G401 (cell line): ENCODE measurements around the gene MRPL54. TPM values are rescaled to one million over a fixed set of nuclear protein-coding genes. Genes with fewer than 3 reads are reported as not detected.
"Not testable (repeated sequence)": the region's sequence is repeated elsewhere in the genome, so short reads cannot be mapped to it uniquely, and the experiment has no call there.

Source experiments
- DNase-seq: peaks from one replicate; pipeline ENCODE4 v3.0.0-alpha.2; 2015; ENCODE audit warnings: low spot score
- in situ Hi-C: cut with HindIII; loops from 2 replicates; pipeline ENCODE4 v1.10.0; 2016; ENCODE audit warnings: low sequenced_read_pairs, mixed read lengths
- total RNA-seq: library from RNA; depleted of rRNA; stranded (reverse); fragments of >200 nt; shearing (Covaris generic); gene quantifications from 2 replicates; pipeline ENCODE4 v1.2.3, GENCODE V29; 2014; rRNA removed

MRPL54 gene
- total RNA-seq, 1 experiment from 2014 or later: 60.7 TPM

GRCh38 chr19:3803986-3804385, 41.5 kb downstream of the MRPL54 start:
- DNase-seq: no peak

GRCh38 chr19:3804429-3804828, 41.9 kb downstream of the MRPL54 start:
- DNase-seq: no peak
- in situ Hi-C loops: no loop called here

More at GRCh38 chr19:3803986-3804385, 41.5 kb downstream of the MRPL54 start:
- in situ Hi-C loops: no loop called here

GRCh38 chr19:3805859-3806258, 43.4 kb downstream of the MRPL54 start:
- no peak for DNase-seq
- in situ Hi-C loops: no loop called here

GRCh38 chr19:3807131-3807480, 44.6 kb downstream of the MRPL54 start:
- DNase-seq: no peak
- in situ Hi-C loops: no loop called here

GRCh38 chr19:3807574-3808354, 45.3 kb downstream of the MRPL54 start:
- in situ Hi-C loops: no loop called here
- DNase-seq: no peak

- in situ Hi-C loops: no loop called here
- peak; percentile 49 for DNase-seq
These were observed 46.1 kb downstream of the MRPL54 start for GRCh38 chr19:3808420-3809143.

GRCh38 chr19:3809881-3810707, 47.6 kb downstream of the MRPL54 start:
- no peak for DNase-seq
- in situ Hi-C loops: no loop called here

- in situ Hi-C loops: no loop called here
- no peak for DNase-seq
These were observed 48.4 kb downstream of the MRPL54 start for GRCh38 chr19:3810708-3811355.

GRCh38 chr19:3813473-3814392, 51.3 kb downstream of the MRPL54 start:
- in situ Hi-C loops: no loop called here

GRCh38 chr19:3814648-3815047, 52.2 kb downstream of the MRPL54 start:
- in situ Hi-C loops: no loop called here

More at GRCh38 chr19:3813473-3814392, 51.3 kb downstream of the MRPL54 start:
- DNase-seq: no peak

GRCh38 chr19:3816148-3816547, 53.7 kb downstream of the MRPL54 start:
- in situ Hi-C loops: not testable (repeated sequence)

More at GRCh38 chr19:3814648-3815047, 52.2 kb downstream of the MRPL54 start:
- no peak for DNase-seq

GRCh38 chr19:3816566-3817218, 54.2 kb downstream of the MRPL54 start:
- DNase-seq: no peak
- in situ Hi-C loops: no loop called here

More at GRCh38 chr19:3816148-3816547, 53.7 kb downstream of the MRPL54 start:
- DNase-seq: not testable (repeated sequence)

Other genes starting within 250 kb of the MRPL54 start
- not detected in 2 replicates for gene TEKTIP1, start 223.5 kb upstream of the MRPL54 start, total RNA-seq
- gene MFSD12, start 205.1 kb upstream of the MRPL54 start, total RNA-seq: 128 and 151 TPM in 2 replicates
- gene HMG20B, start 189.7 kb upstream of the MRPL54 start, total RNA-seq: 131 and 174 TPM in 2 replicates
- not detected in 2 replicates for gene GIPC3, start 177.2 kb upstream of the MRPL54 start, total RNA-seq
- 7.7 and 9.7 TPM in 2 replicates for gene TBXA2R, start 155.8 kb upstream of the MRPL54 start, total RNA-seq
- 43.3 and 47.8 TPM in 2 replicates for gene CACTIN, start 135.9 kb upstream of the MRPL54 start, total RNA-seq
- 5.3 and 13.0 TPM in 2 replicates for gene PIP5K1C, start 62.2 kb upstream of the MRPL54 start, total RNA-seq
- 12.4 and 15.1 TPM in 2 replicates for gene TJP3, start 54.3 kb upstream of the MRPL54 start, total RNA-seq
- 18.2 and 27.1 TPM in 2 replicates for gene APBA3, start 990 bp upstream of the MRPL54 start, total RNA-seq
- gene RAX2, start 9.5 kb downstream of the MRPL54 start, total RNA-seq: 0.37 TPM in 1 of 2 replicates, not detected in the other
- 18.5 and 31.4 TPM in 2 replicates for gene MATK, start 23.7 kb downstream of the MRPL54 start, total RNA-seq
- 22.5 and 49.8 TPM in 2 replicates for gene ZFR2, start 106.4 kb downstream of the MRPL54 start, total RNA-seq
- 0.18 and 0.44 TPM in 2 replicates for gene ATCAY, start 118.0 kb downstream of the MRPL54 start, total RNA-seq
- gene NMRK2, start 170.4 kb downstream of the MRPL54 start, total RNA-seq: 22.0 and 27.8 TPM in 2 replicates
- gene DAPK3, start 208.4 kb downstream of the MRPL54 start, total RNA-seq: 171 and 247 TPM in 2 replicates
- gene EEF2, start 222.8 kb downstream of the MRPL54 start, total RNA-seq: 2,932 and 3,263 TPM in 2 replicates
- 24.7 and 45.7 TPM in 2 replicates for gene PIAS4, start 245.1 kb downstream of the MRPL54 start, total RNA-seq